Right lobe of liver (tissue), 4 donors: ENCODE data around the gene LRRC38.

Experiments used
- CTCF ChIP-seq, 4 donors: fragments of 200-600 bp in 3 of 4; fragments of 450-650 bp in 1 of 4; IDR thresholded peaks; one replicate each; pipeline versions ENCODE4 v1.5.1 to v1.8.0; 2016 to 2022; ENCODE audit warnings: antibody characterized with exemption in 4 of 4, mild to moderate bottlenecking in 2 of 4
- POLR2A ChIP-seq: fragments of 450-650 bp; IDR thresholded peaks from one replicate; pipeline ENCODE4 v1.6.1; 2017; ENCODE audit warnings: antibody characterized with exemption, mild to moderate bottlenecking
- donor health status: DM: no; HTN: no; CAD: no.
- donor health status: DM: no; HTN: no; CAD: no.
- donor health status: DM: no; HTN: yes; CAD: no.

- TF ChIP-seq CTCF (IDR thresholded peaks at IDR 0.05) (no peak), POLR2A (no peak)
Observed at GRCh38 chr1:13546791-13547190, 33.0 kb upstream of the LRRC38 start.
